Endothelial cell (in vitro differentiated cells): ENCODE data around the gene PARP3. TPM values are rescaled to one million over a fixed set of nuclear protein-coding genes. Genes with fewer than 3 reads are reported as not detected.

Experiments used
- DNase-seq: peaks from one replicate; pipeline ENCODE4 v3.0.0; 2021; ENCODE audit warnings: low spot score
- H3K27ac Mint-ChIP-seq: one replicate; pipeline ENCODE4 v1.8.0; 2021; ENCODE audit warnings: mixed read lengths, inconsistent platforms; ENCODE audit not compliant: unreplicated experiment
- H3K27me3 Mint-ChIP-seq: one replicate; pipeline ENCODE4 v1.8.0; 2021; ENCODE audit warnings: mild to moderate bottlenecking, moderate library complexity, mixed read lengths, inconsistent platforms; ENCODE audit not compliant: unreplicated experiment
- H3K36me3 Mint-ChIP-seq: one replicate; pipeline ENCODE4 v1.8.0; 2021; ENCODE audit warnings: mild to moderate bottlenecking, low read depth, mixed read lengths, inconsistent platforms; ENCODE audit not compliant: unreplicated experiment
- H3K4me1 Mint-ChIP-seq: one replicate; pipeline ENCODE4 v1.8.0; 2021; ENCODE audit warnings: mild to moderate bottlenecking, mixed read lengths, inconsistent platforms; ENCODE audit not compliant: unreplicated experiment
- H3K4me3 Mint-ChIP-seq: one replicate; pipeline ENCODE4 v1.8.0; 2021; ENCODE audit warnings: mild to moderate bottlenecking, mixed read lengths, inconsistent platforms; ENCODE audit not compliant: unreplicated experiment
- H3K9me3 Mint-ChIP-seq: one replicate; pipeline ENCODE4 v1.8.0; 2021; ENCODE audit warnings: mixed read lengths, inconsistent platforms; ENCODE audit not compliant: unreplicated experiment
- total RNA-seq: library from RNA; stranded (reverse); fragmentation: NEBNext Ultra II Directional; extraction: Animal tissue kit (Norgen Biotek cat#: 25700); gene quantifications from one replicate; pipeline ENCODE4 v1.2.1, GENCODE V29; 2021; ENCODE audit not compliant: unreplicated experiment
- TF ChIP-seq, protein P1 (sequence below): fragments of 200-600 bp; sonication (generic); IDR thresholded peaks from one replicate; pipeline ENCODE4 v1.5.0; 2021; ENCODE audit warnings: antibody characterized with exemption; ENCODE audit not compliant: unreplicated experiment

The PARP3 gene
- total RNA-seq, 1 donor from 2014 or later: 4.6 TPM

DNA sequence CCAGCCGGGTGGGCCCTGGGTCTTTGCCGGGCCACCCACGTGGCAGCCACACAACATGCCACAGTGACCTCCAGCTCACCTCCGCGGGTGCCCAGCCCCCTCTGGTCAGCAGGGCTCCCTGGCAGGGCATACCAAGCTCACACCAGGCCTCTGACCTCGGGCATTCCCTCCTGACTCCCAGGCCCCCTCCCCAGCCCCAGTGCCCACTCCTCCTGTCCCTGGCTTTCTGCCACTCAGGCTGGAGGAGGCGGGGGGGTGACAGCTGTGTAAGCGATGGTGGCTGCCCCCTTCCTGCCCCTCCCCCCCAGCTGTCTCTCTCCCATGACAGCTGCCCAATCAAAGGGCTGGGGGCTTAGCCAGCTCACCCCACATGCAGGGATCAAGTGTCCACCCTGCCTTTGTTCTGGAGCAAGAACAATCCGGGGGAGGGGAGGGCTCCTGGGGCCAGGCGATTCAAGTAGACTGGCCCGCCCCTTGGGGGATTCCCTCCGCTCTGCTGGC, 21.8 kb downstream of the PARP3 start:
- no peaks in the 10 kb centered on the region for H3K9me3 Mint-ChIP-seq
- TF ChIP-seq, protein P1, sequence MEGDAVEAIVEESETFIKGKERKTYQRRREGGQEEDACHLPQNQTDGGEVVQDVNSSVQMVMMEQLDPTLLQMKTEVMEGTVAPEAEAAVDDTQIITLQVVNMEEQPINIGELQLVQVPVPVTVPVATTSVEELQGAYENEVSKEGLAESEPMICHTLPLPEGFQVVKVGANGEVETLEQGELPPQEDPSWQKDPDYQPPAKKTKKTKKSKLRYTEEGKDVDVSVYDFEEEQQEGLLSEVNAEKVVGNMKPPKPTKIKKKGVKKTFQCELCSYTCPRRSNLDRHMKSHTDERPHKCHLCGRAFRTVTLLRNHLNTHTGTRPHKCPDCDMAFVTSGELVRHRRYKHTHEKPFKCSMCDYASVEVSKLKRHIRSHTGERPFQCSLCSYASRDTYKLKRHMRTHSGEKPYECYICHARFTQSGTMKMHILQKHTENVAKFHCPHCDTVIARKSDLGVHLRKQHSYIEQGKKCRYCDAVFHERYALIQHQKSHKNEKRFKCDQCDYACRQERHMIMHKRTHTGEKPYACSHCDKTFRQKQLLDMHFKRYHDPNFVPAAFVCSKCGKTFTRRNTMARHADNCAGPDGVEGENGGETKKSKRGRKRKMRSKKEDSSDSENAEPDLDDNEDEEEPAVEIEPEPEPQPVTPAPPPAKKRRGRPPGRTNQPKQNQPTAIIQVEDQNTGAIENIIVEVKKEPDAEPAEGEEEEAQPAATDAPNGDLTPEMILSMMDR: no peak
- H3K36me3 Mint-ChIP-seq: peaks cover under 1% of the 10 kb centered on the region
- no peak overlapping the region for H3K4me3 Mint-ChIP-seq
- peaks cover 18% of the 10 kb centered on the region for H3K27me3 Mint-ChIP-seq
- no peak for DNase-seq
- H3K4me1 Mint-ChIP-seq: peaks cover 14% of the 10 kb centered on the region
- H3K27ac Mint-ChIP-seq: no peak overlapping the region

DNA sequence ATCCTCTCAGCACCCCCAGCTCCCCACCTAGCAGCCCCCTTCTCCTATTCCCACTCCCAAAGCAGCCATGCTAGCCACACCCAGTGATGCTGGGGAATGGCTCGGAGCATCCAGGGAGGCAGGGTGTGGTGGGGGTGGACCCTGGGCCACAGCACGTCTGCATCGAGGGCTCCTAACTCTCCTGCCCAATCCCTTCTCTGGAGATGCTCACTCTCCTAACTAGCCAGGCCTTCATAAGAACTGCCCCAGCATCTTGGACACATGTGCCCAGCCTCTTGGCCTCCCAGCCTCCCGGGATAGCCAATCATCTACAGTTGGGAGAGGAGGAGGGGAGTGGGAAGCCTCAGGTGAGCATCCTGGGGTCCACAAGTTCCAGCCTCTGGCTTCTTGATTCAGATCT, 22.4 kb downstream of the PARP3 start:
- no peak overlapping the region for H3K27ac Mint-ChIP-seq
- no peaks in the 10 kb centered on the region for H3K9me3 Mint-ChIP-seq
- TF ChIP-seq, protein P1: no peak
- peaks cover 17% of the 10 kb centered on the region for H3K27me3 Mint-ChIP-seq
- peaks cover 3% of the 10 kb centered on the region for H3K36me3 Mint-ChIP-seq
- no peak overlapping the region for H3K4me3 Mint-ChIP-seq
- peaks cover 18% of the 10 kb centered on the region for H3K4me1 Mint-ChIP-seq
- DNase-seq: no peak

DNA sequence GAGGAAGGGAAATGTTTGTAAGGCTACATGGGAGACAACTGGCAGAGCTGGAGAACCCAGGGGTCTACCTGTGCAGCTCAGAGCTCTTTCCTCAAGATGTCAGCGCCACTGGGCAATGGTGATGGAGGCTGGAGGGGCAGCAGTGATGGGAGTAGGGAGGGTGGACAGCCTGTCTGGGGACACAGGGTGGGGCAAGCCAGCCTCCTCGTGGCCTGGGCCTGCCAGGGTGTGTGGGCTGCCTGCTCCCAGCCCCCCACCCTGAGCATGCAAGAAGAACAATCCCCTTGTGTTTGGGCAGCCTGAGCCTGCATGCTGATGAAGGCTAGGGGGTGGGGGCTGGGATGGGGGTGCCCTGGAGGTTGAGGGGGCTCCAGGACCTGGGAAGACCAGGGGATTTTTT, 23.9 kb downstream of the PARP3 start:
- TF ChIP-seq, protein P1: no peak
- H3K4me1 Mint-ChIP-seq: peaks cover 18% of the 10 kb centered on the region
- no peak overlapping the region for H3K27ac Mint-ChIP-seq
- no peak for DNase-seq
- peaks cover 3% of the 10 kb centered on the region for H3K36me3 Mint-ChIP-seq
- peaks cover 20% of the 10 kb centered on the region for H3K27me3 Mint-ChIP-seq
- peak overlapping the region; percentile 91 for H3K4me3 Mint-ChIP-seq
- H3K9me3 Mint-ChIP-seq: no peaks in the 10 kb centered on the region

DNA sequence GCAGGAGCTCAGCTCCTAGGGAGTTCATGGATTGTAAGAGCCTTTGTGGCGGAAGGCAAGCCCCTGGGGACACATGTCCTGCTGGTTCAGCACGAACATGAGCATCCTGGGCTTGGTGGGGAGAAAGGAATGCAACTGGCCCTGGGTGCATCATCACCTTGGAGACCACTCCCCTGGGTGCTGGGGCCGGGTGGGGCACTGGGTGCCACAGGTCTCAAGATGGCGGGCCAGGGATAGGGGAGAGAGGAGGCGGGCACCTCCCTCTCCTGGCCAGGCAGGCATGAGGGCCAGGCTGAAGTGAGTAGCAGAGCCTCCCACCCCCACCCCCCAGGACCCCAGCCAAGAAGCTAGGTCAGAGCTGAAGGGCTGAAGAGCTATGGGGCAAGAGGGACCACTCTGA, 24.3 kb downstream of the PARP3 start:
- DNase-seq: no peak
- peaks cover 3% of the 10 kb centered on the region for H3K36me3 Mint-ChIP-seq
- H3K4me1 Mint-ChIP-seq: peaks cover 18% of the 10 kb centered on the region
- no peaks in the 10 kb centered on the region for H3K9me3 Mint-ChIP-seq
- H3K27me3 Mint-ChIP-seq: peaks cover 17% of the 10 kb centered on the region
- peak overlapping the region; percentile 91 for H3K4me3 Mint-ChIP-seq
- H3K27ac Mint-ChIP-seq: peak overlapping the region; percentile 36
- TF ChIP-seq, protein P1: no peak

DNA sequence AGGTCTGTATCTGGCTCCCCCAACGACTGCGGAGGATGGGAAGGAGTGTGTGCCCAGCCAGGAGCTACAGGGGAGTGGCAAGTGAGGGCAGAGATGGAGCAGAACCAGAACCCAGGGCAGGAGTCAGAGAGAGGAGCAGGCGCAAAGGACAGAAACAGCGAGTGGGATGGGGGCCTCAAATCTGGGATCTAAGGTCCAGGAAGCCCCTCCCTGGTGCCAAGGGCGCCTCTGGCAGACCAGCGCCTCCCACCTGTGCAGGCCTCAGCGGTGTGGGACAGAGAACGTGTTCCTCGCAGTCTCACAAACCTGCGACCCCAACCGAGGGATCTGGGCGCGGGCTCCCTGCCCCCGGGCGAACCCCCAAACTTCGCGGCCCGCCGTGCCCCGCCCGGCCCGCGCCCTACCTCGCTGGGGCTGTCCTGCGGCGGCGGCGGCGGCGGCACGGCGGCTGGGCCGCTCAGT, 24.8 kb downstream of the PARP3 start:
- Mint-ChIP-seq H3K27ac (peak overlapping the region; percentile 36), H3K4me1 (peaks cover 18% of the 10 kb centered on the region), H3K27me3 (peaks cover 14% of the 10 kb centered on the region), H3K4me3 (peak overlapping the region; percentile 91), H3K9me3 (no peaks in the 10 kb centered on the region), H3K36me3 (peaks cover 3% of the 10 kb centered on the region)
- no peak for DNase-seq
- TF ChIP-seq, protein P1: no peak
